Effector memory CD8-positive, alpha-beta T cell (primary cell): ENCODE measurements around the gene C10orf71.

Source experiments
- ATAC-seq: fragments of 150-1000 bp; cut with Tn5 transposase; replicated peaks from 2 replicates; pipeline ENCODE4 v1.10.0; 2021; ENCODE audit warnings: mild to moderate bottlenecking, moderate library complexity
- DNase-seq, 3 experiments: peaks; one replicate each; pipeline ENCODE4 v3.0.0; 2021
- H3K27ac Mint-ChIP-seq, 2 donors: one replicate each; pipeline ENCODE4 v1.8.0; 2022; ENCODE audit warnings: mild to moderate bottlenecking in 2 of 2, mixed read lengths in 2 of 2, moderate library complexity in 2 of 2
- H3K27me3 Mint-ChIP-seq, 2 donors: one replicate each; pipeline ENCODE4 v1.8.0; 2022; ENCODE audit warnings: mixed read lengths in 2 of 2
- H3K36me3 Mint-ChIP-seq: one replicate; pipeline ENCODE4 v1.8.0; 2022; ENCODE audit warnings: mild to moderate bottlenecking, moderate library complexity, mixed read lengths; ENCODE audit not compliant: insufficient read depth
- H3K4me1 Mint-ChIP-seq, 2 donors: one replicate each; pipeline ENCODE4 v1.8.0; 2022; ENCODE audit warnings: low read depth in 2 of 2, mixed read lengths in 2 of 2
- H3K4me3 Mint-ChIP-seq, 2 donors: one replicate each; pipeline ENCODE4 v1.8.0; 2022; ENCODE audit warnings: mild to moderate bottlenecking in 2 of 2, mixed read lengths in 2 of 2, moderate library complexity in 2 of 2
- H3K9me3 Mint-ChIP-seq, 2 donors: one replicate each; pipeline ENCODE4 v1.8.0; 2022; ENCODE audit warnings: mixed read lengths in 2 of 2

Gene C10orf71

GRCh38 chr10:49319206-49319605, 20.2 kb downstream of the C10orf71 start:
- no peak for ATAC-seq
- H3K27ac Mint-ChIP-seq = no peak overlapping the region
- H3K36me3 Mint-ChIP-seq = no peaks in the 10 kb centered on the region
- peaks cover 0 to 10% of the 10 kb centered on the region in 2 donors for H3K27me3 Mint-ChIP-seq
- no peaks in the 10 kb centered on the region for H3K4me1 Mint-ChIP-seq
- no peak for DNase-seq
- H3K9me3 Mint-ChIP-seq = no peaks in the 10 kb centered on the region
- no peak overlapping the region for H3K4me3 Mint-ChIP-seq

GRCh38 chr10:49320191-49320590, 21.2 kb downstream of the C10orf71 start:
- Mint-ChIP-seq H3K9me3 (no peaks in the 10 kb centered on the region), H3K4me1 (peaks cover 0 to 2% of the 10 kb centered on the region in 2 donors), H3K27ac (no peak overlapping the region), H3K4me3 (no peak overlapping the region), H3K27me3 (peaks cover 9 to 20% of the 10 kb centered on the region in 2 donors), H3K36me3 (no peaks in the 10 kb centered on the region)
- DNase-seq (no peak), ATAC-seq (no peak)

GRCh38 chr10:49321021-49321420, 22.1 kb downstream of the C10orf71 start:
- H3K4me1 Mint-ChIP-seq = peaks cover 0 to 2% of the 10 kb centered on the region in 2 donors
- peaks cover 12 to 20% of the 10 kb centered on the region in 2 donors for H3K27me3 Mint-ChIP-seq
- DNase-seq = no peak
- no peak for ATAC-seq
- H3K27ac Mint-ChIP-seq = no peak overlapping the region
- no peak overlapping the region for H3K4me3 Mint-ChIP-seq
- H3K9me3 Mint-ChIP-seq = no peaks in the 10 kb centered on the region
- H3K36me3 Mint-ChIP-seq = no peaks in the 10 kb centered on the region

- peaks cover 0 to 2% of the 10 kb centered on the region in 2 donors for H3K4me1 Mint-ChIP-seq
- no peaks in the 10 kb centered on the region for H3K9me3 Mint-ChIP-seq
Observed at GRCh38 chr10:49322371-49323170, 23.6 kb downstream of the C10orf71 start.

GRCh38 chr10:49323171-49323895, 24.4 kb downstream of the C10orf71 start:
- peaks cover 19 to 38% of the 10 kb centered on the region in 2 donors for H3K27me3 Mint-ChIP-seq
- H3K36me3 Mint-ChIP-seq = no peaks in the 10 kb centered on the region
- peaks cover 0 to 2% of the 10 kb centered on the region in 2 donors for H3K4me1 Mint-ChIP-seq
- H3K9me3 Mint-ChIP-seq = no peaks in the 10 kb centered on the region
- ATAC-seq (no peak), DNase-seq (no peak)
- H3K27ac Mint-ChIP-seq = no peak overlapping the region
- no peak overlapping the region for H3K4me3 Mint-ChIP-seq

More at GRCh38 chr10:49322371-49323170, 23.6 kb downstream of the C10orf71 start:
- Mint-ChIP-seq H3K36me3 (no peaks in the 10 kb centered on the region), H3K4me3 (no peak overlapping the region), H3K27ac (no peak overlapping the region), H3K27me3 (peaks cover 12 to 32% of the 10 kb centered on the region in 2 donors)
- no peak for ATAC-seq
- DNase-seq = no peak

- H3K4me3 Mint-ChIP-seq = no peak overlapping the region
- peaks cover 0 to 2% of the 10 kb centered on the region in 2 donors for H3K4me1 Mint-ChIP-seq
- ATAC-seq (no peak), DNase-seq (no peak)
- H3K9me3 Mint-ChIP-seq = no peaks in the 10 kb centered on the region
- H3K27ac Mint-ChIP-seq = no peak overlapping the region
- peaks cover 23 to 44% of the 10 kb centered on the region in 2 donors for H3K27me3 Mint-ChIP-seq
- no peaks in the 10 kb centered on the region for H3K36me3 Mint-ChIP-seq
Observed at GRCh38 chr10:49323896-49324270, 24.9 kb downstream of the C10orf71 start.

GRCh38 chr10:49324711-49325110, 25.7 kb downstream of the C10orf71 start:
- Mint-ChIP-seq H3K27ac (no peak overlapping the region), H3K4me1 (peaks cover 0 to 2% of the 10 kb centered on the region in 2 donors), H3K36me3 (no peaks in the 10 kb centered on the region), H3K4me3 (no peak overlapping the region), H3K9me3 (no peaks in the 10 kb centered on the region), H3K27me3 (peaks cover 25 to 52% of the 10 kb centered on the region in 2 donors)
- ATAC-seq (no peak), DNase-seq (no peak)

- H3K4me1 Mint-ChIP-seq = peaks cover 0 to 2% of the 10 kb centered on the region in 2 donors
- H3K36me3 Mint-ChIP-seq = no peaks in the 10 kb centered on the region
- peaks cover 25 to 57% of the 10 kb centered on the region in 2 donors for H3K27me3 Mint-ChIP-seq
- H3K9me3 Mint-ChIP-seq = no peaks in the 10 kb centered on the region
- ATAC-seq (no peak), DNase-seq (no peak)
- no peak overlapping the region for H3K27ac Mint-ChIP-seq
- H3K4me3 Mint-ChIP-seq = no peak overlapping the region
Observed at GRCh38 chr10:49325131-49325915, 26.4 kb downstream of the C10orf71 start.

- H3K36me3 Mint-ChIP-seq = no peaks in the 10 kb centered on the region
- no peak for DNase-seq
- H3K4me3 Mint-ChIP-seq = no peak overlapping the region
- peaks cover 0 to 2% of the 10 kb centered on the region in 2 donors for H3K4me1 Mint-ChIP-seq
- H3K9me3 Mint-ChIP-seq = no peaks in the 10 kb centered on the region
- ATAC-seq = no peak
- peaks cover 25 to 62% of the 10 kb centered on the region in 2 donors for H3K27me3 Mint-ChIP-seq
- H3K27ac Mint-ChIP-seq = no peak overlapping the region
Observed at GRCh38 chr10:49325916-49326783, 27.2 kb downstream of the C10orf71 start.

GRCh38 chr10:49327036-49327813, 28.3 kb downstream of the C10orf71 start:
- DNase-seq (no peak), ATAC-seq (no peak)
- Mint-ChIP-seq H3K27ac (no peak overlapping the region), H3K4me3 (no peak overlapping the region), H3K9me3 (no peaks in the 10 kb centered on the region), H3K4me1 (peaks cover 0 to 2% of the 10 kb centered on the region in 2 donors), H3K36me3 (no peaks in the 10 kb centered on the region), H3K27me3 (peaks cover 25 to 62% of the 10 kb centered on the region in 2 donors)

- Mint-ChIP-seq H3K9me3 (no peaks in the 10 kb centered on the region), H3K4me3 (no peak overlapping the region)
- no peak for ATAC-seq
Observed at GRCh38 chr10:49328401-49329145, 29.6 kb downstream of the C10orf71 start.

More at GRCh38 chr10:49328401-49329145, 29.6 kb downstream of the C10orf71 start:
- Mint-ChIP-seq H3K36me3 (no peaks in the 10 kb centered on the region), H3K27me3 (peaks cover 25 to 61% of the 10 kb centered on the region in 2 donors), H3K27ac (no peak overlapping the region), H3K4me1 (peaks cover 0 to 2% of the 10 kb centered on the region in 2 donors)
- DNase-seq = no peak
